HG03175 (cell line): Measurements from ENCODE around the gene CDC25B.

ENCODE experiments used
- ATAC-seq: cut with Tn5 transposase; IDR thresholded peaks from one replicate; pipeline ENCODE4 v1.9.1; 2021; ENCODE audit warnings: mild to moderate bottlenecking, moderate library complexity; ENCODE audit not compliant: unreplicated experiment

CDC25B gene

DNA sequence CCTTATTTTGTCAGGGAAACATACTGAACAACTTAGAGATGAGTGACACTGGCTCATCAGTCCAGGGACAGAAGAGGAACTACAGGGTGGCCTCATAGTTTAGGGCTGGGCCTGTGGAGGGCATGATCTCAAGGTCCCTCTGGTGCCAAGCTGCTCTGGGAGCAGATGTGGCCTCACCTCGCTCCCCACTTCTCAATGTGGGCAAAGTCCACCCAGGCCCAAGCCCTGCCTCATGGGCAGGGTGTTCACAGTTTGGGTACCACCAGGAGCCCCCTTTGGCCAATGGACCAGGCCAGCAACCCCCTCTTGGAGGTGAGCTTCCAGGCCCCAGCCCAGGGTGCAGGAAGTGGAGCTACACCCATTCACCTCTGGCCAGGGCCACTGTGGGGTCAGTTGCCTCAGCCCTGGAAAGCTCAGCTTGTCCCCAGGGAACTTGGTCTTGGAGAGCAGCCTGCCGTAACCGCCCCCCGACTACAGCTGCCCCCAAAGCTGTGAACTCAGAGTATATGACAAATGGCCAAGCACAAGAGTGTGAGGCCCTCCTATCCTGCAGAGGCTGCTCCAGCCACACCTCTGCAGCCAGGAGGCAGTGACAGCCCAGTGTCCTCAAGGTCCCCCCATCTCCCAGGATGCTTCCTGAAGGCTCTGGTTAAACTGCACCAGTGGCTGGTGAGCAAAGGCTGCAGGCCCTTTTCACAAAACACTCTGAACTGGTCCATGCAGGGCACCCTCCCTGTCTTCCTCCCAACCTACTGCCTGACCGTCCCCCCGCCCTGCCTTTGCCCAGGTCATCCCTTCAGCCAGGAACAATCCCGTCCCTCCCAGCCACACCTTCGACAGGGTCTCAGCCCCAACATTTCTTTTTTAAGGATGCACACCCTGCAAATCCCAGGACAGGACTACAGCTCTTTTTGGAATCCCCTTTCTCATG, 32.2 kb upstream of the CDC25B start:
- no peak for ATAC-seq

DNA sequence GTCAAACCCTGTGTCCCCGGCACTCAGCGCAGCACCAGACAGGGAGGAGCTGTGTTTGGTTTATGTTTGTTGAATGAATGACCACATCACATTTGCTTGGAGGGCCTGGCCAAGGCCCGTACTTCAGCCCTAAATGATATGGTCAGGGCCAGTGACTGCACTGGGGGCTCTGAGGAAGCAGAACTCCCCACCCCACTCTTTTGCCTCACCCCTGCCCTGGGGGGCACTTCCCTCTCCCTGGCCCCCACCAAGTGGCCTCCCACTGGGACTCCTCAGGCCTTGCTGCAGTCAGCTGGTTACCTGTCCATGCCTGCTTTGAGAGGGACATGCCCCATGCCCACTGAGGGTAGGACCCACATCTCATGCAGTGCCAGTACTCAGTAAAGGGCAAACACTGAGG, 31.5 kb upstream of the CDC25B start:
- ATAC-seq = no peak

DNA sequence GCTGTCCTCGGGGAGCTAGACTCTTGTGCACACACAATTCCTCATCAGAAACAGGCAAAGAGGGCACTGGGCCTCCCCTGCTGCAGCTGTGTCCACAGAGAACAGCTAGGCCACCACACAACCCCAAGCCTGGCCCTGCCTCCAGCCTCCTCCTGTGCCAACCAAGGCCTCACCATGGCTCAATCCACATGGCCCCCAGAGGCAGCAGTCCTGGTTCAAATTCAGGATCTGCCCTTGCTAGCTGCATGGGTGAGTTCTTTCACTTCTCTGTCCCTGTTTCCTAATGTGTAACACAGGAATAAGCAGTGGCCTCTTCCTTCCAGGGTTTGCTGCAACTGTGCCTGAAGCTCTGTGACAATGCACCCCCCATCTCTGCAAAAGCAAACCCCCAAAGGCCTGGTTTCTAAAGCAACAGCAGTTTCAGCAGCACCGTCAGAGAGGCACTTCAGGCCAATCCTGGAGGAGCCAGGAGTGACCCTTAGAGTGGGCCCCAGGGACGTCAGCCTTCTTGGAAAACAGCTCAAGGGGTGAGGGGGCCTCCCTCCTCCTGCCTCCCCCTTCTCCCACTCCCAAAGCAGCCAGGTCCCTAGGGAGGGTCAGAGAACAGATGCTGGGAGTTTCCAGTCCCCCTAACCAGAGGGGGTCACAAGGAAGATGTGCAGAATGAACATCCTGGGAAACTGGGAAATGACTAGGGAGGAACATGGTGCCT, 30.8 kb upstream of the CDC25B start:
- ATAC-seq = no peak

DNA sequence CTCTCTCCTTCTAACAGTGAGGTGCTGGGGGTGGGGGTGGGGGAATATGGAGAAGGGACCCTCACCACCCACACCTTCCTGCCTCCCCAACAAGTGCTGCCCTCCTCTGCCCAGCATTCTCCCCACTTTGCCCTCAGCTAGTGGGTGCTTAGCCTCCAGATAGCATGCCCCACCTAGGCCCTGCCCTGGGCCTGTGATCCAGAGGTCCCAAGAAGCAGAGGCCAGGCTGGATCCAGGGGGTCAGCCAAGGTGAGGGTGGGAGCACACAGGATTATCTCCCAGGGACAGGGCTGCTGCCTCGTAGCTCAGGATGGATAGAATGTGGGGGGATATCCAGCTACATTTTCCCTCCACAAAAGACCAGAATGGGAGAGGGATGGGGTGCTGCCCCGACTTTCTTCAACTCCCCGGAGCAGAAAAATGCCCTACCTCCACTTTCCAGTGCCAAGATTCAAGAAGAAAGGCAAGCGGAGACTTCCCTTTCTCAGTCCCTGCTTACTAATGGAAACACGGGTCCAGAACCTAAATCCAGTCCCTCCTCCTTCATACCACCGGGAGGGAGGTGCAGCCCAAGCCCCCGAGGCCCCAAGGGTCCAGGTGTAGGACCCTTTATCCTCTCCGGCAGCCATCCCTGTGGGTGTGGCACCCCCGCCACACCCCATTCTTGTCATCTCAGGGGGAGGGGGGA, 29.5 kb upstream of the CDC25B start:
- ATAC-seq = no peak

DNA sequence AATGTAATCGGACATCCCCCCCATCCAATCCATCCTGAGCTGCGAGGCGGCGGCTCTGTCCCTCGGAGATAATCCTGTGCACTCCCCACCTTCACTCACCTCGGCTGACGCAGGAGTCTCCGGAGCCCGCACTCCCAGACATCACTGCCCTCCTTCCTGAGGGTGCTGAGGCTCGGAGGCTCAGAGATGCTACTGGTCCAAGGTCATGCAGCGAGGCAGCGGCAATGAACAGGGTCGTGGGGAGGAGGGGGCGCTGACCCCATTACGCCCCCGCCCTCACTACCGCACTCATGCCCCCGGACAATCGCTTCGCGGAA, 29.0 kb upstream of the CDC25B start:
- no peak for ATAC-seq

DNA sequence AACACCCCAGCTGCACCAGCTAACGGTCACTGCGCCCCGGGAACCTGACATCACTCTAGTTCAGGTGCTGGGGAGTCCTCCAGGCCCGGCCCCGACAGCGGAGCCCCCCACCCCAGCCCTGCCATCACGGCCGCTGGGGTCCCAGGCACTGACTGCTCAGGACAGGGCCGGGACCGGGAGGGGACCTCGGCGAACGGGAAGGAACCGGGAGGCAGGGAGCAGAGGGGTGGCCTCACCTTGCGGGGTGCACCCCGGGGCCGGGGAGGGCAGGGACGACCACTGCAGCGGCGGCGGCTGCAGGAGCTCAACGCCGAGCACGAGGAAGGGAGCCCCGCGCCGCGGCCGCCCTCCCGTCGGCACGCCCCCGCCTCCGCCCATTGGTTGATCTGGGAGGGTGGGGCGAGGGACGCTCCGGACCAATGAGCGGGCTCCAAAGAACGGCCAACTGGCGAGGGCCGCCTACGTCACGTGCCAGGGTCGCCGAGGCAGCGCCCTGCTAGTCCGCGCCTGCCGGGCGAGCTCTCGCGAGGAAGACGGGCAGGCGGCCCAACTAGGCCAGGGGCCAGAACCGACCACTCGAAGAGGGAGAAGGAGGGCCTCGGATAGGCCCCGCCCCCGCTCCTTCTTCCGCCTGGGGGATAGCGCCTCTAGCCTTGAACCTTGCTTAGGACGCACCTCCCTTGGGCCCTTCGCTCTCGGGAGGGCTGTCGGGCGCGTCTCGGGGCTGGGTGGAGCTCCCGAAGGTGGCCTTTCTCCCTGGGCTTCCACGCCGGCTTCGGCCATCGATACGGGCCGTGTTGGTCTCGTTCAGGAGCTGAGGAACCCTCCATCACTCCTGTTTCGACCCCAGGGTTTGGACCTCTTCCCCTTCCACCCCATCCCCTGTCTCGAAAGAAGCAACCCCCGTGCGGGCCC, 28.4 kb upstream of the CDC25B start, which contains the start of gene ADISSP:
Gene ADISSP, minus strand, starts transcription at position 327 of the 915 bp plus-strand sequence. CDS start 7,653 bp downstream, outside the sequence.
- ATAC-seq = peak; percentile 91

- peak; percentile 44 for ATAC-seq
These were observed 27.6 kb upstream of the CDC25B start for GRCh38 chr20:3768342-3769130.

DNA sequence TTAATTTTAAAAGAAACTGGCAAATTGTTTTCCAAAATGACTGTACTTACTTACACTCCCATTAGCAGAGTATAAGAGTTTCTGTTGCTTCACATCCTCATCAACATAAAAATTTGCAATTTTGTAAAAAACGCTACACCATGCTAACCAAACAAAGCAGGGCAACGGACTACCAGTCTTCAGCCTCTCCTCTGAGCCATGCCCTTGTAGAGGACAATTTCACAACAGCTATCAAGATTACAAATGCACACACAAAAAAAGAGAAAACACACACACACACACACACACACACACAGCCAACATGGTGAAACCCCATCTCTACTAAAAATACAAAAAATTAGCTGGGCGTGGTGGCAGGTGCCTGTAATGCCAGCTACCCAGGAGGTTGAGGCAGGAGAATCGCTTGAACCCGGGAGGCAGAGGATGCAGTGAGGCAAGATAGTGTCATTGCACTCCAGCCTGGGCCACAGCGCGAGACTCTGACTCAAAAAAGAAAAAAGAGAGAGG, 24.5 kb upstream of the CDC25B start:
- no peak for ATAC-seq

DNA sequence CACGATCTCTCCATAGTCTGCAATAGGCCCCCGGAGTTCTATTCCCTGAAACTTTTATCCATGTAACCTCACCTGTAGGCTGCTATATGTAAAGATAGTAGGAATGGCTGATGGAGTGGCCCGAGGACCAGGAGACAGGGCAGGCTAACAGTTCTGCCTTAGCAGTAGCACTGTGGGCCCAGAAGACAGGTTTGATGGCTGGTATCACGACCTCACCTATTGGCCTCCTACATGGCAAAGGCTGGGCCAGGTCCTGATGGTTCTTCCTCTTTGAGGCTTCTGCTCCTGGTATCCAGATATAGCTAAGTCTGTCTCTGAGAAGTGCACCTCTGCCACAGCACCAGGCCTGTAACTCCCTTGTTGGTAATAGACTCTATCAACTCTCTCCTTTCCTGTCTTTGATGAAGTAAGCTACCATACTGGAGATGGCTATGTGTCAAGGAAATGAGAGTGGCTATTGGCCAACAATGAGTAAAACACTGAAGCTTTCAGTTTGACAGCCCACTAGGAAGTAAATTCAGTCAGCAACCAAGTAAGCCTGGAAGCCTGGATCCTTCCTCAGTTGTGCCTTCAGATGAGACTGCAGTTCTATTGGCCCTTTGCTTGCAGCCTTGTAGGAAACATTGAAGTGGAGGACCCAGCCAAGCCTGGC, 20.5 kb upstream of the CDC25B start:
- no peak for ATAC-seq

DNA sequence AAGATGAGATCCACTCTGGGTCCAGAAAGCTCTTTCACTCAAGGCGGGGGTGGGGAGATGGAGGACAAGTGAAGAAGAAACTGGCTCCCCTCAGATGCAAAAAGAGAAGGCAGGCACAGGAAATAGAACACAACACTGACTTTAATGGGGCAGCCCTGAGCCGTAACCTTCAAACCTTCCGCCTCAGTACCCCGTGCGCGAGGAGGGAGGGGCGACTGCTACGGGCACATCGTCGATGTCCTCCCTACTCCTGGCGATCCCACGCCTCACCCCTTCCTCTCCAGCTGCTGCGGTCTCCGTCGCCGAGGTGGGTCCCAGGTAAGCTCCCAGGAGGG, 18.8 kb upstream of the CDC25B start:
- no peak for ATAC-seq

DNA sequence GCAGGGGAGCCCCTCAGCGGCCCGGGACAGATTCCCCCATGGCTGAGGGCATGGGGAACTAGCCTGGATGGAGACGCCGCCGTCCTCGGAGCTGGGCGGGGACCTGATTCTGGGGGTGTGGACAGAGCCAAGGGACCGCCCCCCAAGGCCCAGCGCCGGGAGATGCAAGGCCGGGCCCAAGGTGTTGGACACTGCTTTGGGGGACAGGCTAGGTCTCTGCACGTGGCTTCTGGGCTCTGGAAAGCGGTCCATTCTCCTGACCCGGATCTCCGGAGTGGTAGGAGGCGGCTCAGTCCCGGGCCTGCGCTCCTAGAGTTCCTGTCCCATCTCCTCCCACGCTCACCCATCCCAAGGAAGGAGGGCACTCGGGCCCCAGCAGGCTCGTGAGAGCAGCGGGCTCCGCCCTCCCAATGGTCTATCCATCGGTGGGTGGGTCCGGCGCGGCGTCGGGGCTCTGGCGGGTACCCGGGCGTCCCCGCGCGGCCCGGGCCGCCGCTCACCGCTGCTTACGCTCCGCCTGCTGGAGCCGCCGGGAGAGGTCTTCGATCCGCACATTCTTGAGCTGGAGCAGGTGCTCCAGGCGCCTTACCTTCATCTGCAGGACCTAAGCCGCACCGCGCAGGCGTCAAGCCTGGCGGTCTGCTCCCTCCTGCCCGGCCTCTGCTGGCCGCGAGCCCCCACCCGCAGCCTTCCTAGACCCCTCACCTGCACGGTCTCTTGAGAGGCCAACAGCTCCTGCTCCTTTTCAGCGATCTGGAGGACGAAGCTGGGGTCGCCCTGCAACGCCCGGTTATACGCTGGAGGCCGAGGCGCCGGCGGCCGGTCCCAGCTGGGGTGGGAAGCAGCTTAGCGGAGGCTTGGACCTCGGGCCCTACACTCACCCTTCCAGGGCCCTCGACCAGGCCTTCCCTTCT, 18.1 kb upstream of the CDC25B start:
- ATAC-seq = no peak

DNA sequence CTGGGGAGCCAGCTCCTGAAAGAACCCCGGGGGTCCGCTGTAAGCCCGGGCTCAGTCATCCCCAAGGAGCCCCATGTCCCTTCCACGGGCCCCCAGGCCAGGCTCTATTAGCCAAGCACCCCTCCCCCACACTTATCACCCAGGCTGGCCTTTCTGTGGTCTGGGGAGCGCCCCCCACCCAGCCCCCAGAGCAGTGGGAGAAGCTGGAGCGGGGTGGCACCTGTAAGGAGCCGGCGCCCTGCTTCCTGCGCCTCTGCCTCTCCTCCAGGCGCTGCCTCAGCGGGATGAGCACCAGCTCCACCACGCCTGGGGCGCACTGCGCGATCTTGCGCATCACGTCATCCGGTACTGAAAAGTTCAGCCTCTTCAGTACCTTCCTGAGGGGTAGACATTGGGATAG, 17.1 kb upstream of the CDC25B start:
- no peak for ATAC-seq

DNA sequence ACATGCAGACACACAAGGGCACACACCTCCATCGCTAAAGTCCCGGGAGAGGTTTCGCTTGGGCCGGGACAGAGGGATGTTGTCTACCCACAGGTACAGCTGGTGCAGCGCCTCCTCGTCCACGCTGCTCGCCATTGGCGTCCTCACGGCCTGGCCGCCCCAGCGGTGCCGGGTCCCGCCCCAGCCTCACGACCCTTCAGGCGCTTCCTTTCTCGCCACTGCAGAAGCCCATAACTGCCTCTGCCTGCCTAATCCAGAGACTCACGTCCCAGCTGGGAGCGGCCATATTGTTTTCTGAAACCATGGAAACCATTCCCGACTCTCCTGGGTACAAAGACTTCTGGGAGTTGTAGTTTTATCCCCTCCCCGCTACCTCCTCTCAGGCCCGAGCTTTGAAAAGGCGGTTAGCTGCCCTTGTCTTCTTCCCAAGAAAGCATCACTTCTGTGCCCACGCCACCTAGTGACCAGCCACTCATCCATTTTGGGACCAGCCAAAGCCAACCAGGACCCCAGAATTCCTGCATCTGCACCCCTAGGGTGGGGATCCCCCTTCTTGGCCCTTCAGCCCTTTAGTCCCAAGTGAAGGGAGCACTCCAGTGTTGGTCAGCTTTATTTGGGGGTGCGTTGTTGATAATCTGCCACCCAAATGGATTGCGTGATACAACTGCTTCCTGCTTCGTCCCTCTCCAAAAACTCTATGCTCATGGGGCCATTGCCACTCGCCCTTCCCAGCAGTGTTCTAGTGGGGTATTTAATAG, 14.8 kb upstream of the CDC25B start, which contains the start of gene SPEF1:
Gene SPEF1, minus strand, starts transcription at position 296 of the 758 bp plus-strand sequence. Its CDS starts 161 bp downstream, at position 135.
- ATAC-seq = peak; percentile 59

GRCh38 chr20:3782597-3782996, 13.5 kb upstream of the CDC25B start:
- no peak for ATAC-seq

DNA sequence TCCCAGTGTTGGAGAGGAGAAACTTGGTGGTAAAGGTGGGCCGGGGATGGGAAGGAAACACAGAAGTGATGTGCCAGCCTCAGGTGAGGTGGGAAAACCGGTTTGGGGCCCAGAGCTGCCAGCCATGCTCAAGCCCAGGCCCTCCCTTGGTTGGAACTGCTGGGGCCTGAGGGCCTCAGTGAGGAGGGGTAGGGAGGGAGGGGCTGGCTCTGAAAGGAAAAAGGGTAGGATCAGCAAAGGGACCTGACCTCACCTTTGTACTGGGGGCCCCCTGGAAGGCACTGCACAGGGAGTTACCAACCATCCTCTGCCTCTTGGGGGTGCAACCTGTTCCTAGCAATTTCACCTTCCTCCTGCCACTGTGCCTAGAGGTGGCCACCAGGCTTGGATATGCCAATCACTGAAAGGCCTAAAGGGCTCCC, 13.0 kb upstream of the CDC25B start:
- no peak for ATAC-seq

DNA sequence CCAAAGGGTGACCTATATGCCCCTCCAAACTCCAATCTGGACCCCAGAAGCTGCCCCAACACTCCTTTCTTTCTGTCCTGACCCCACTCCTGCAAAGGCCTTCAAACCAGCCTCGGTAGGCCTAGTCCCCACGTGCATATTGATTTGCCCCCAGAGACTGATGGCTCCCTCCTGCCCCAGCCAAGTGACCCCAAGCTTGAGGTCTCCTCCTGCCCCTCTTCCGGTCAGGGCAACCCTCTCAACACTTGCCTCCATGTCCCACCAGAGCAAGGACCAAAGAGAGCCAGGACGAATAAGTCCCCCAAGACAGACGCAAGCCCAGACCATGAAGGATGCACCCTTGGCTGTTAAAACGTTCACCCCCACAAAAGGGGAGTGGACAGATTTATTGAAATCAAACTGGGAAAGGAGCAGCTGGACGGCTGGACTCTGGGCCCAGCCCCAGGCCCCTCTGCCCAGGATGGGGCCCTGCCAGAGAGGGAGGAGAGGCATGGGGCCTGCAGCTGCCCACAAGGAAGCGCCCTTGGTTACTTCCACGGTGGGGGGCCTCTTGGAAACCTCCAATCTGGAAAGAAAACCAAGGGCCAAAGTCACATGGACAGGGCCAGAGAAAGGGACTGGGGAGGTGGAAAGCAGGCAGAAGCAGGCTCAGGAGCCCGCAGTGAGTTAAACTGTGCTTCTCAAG, 12.5 kb upstream of the CDC25B start:
- no peak for ATAC-seq
